HG03060 (cell line): ENCODE measurements around the gene ONECUT3.

Source experiments
- ATAC-seq: cut with Tn5 transposase; IDR thresholded peaks from one replicate; pipeline ENCODE4 v1.9.1; 2021; ENCODE audit warnings: low read depth, moderate number of reproducible peaks; ENCODE audit not compliant: unreplicated experiment

ONECUT3 gene

GRCh38 chr19:1811942-1812425 lies 58.7 kb downstream of the ONECUT3 start, which contains the start of gene ATP8B3:
TSS of gene ATP8B3 (minus strand) at chr19:1812276. CDS start at chr19:1811736, 540 bp downstream.
- ATAC-seq, result peak; percentile 9

DNA sequence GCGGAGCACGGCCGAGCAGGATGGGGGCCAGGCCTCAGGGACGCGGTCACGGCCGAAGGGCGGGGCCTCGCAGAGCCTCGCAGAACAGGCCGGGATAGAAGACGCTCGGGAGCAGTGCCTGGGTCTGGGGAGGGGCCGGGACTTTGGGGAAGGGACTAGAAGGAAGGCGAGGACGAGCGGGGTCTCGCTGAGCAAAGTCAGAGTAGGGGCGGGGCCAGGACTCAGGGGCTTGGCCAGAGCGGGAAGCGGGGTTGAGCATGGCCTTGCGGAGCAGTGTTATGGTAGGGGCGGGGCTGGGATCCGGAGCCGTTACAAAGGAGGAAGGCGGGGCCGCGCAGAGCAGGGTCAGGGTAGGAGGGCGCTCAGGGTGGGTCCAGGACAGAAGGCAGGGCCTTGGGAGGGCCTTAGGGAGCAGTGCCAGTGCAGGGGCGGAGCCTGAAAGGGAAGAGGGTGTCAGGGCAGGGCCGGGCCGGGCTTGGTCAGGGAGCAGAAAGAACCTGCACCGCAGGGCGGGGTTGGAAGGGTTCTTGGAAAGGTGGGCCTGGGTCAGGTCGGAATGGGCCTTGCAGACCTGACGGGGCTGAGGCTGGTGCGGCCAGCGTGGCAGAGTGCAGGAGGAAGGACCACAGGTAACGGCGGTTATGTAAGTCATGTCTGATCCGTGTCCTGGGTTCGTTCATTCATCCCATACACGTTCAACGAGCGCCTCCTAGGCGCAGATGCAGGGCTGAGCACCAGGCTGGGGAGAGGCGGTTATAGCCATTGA lies 59.3 kb downstream of the ONECUT3 start:
- peak; percentile 49 for ATAC-seq

DNA sequence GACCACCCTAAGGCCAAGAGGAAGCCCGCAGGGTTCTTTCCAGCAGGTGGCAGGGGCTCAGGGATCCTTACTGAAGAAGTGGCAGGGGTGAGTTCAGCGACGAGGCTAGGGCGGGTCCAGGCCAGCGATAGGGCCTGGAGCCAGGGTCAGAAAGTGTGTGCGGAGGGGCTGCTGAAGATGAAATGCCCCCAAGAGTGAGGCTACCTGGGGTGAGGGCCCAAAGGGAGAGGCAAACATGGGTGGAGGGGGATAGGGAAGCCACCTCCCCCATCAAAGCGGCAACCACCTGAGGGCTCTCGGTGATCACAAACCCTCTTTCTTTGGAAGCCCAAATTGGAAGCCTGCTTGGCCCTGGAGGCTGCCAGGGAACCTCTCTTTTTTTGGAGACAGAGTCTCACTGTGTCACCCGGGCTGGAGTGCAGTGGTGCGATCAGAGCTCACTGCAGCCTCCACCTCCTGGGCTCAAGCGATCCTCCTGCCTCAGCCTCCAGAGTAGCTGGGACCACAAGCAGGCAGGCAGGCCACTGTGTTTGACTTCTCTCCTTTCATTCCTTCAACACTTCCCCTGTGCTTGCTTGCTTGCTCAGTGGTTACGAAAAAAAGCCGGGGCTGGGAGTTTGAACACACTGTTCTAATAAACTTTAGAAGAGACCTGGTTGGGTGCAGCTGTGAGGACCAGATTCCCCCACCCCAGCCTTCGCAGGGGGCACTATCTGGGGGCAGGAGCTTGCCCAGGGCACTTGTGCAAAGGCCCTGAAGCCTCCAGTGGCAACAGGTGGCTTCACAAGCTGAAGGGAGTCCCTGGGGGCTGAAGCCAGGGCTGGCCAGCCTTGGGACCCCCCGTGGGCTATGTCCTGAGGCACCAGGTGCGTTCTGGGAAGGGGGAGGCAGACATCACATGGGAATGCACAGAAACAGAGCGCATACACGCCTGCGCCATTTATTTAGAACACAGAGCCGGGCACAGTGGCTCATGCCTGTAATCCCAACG lies 60.2 kb downstream of the ONECUT3 start:
- no peak for ATAC-seq

GRCh38 chr19:1814391-1814790 lies 61.1 kb downstream of the ONECUT3 start:
- ATAC-seq, result no peak

GRCh38 chr19:1814833-1815604 lies 61.7 kb downstream of the ONECUT3 start:
- ATAC-seq, result no peak

DNA sequence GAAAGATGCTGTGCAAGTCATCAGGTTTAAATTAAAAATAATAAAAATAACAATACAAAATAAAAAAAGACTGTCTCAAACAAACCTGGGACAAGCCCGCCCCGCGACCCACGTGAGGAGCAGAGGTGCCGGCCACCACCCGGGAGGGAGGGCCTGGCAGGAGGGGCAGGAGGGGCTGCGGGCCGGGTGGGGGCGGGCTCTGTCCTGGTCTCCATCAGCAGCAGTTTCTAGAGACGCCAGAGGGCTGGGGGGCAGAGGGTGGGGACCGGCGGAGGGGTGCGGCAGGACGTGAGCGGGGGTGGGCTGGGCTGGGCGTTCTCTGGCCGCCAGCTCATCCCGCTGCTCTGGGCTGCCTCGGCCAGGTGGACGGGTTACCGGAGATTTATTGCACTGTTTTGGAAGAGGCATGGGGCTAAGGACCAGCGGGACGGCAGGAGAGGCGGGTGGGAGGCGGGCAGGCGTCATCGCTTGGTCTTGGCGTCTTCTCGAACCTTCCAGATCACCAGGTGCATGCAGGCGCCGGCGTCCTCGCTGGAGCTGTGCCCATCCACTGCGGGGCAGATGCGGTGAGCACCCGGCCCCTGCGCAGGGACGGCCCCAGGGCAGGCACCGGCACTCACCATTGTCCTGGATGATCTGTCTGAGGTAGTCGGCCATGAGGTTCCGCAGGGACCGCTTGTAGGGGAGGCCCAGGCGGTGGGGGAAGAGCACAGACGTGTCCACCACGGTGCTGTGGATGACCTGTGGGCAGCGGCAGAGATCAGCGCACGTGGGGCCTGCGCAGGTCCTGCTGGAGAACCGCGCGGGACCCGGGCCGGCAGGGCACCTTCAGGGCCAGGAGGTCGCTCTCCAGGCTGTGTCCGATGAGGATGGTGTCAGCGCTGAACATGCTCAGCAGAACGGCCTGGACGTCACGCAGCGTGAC lies 62.6 kb downstream of the ONECUT3 start:
- ATAC-seq, result no peak

- ATAC-seq, result no peak
Measured at GRCh38 chr19:1816530-1817298, 63.4 kb downstream of the ONECUT3 start.

DNA sequence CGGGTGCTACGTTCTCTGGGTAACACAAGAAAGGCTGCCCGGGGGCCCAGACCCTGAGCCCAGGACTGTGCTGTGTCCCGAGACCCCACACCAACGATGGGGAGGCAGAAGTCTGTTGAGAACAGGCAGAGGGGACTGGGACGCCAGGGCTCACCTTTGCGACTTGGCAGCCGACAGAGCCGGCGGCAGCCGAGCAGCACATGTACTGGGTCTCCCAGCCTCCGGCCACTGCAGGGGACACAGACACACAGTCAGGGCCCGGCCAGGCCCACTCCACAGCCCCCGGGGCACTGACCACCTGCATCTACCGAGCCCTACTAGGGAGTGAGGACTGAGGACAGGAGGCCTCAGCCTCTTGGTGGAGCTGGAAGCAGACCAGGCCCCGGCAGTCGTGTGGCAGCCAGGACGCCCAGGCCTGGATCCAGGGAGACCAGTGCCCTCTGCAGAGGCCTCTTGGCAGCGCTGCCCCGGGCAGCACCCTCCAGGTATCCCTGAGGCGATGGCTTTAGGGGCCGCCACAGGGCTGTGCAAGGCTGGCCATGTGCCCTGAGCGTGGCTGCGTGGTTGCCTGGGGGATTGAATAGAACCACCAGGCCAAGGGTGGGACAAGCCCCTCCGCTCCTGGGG lies 64.4 kb downstream of the ONECUT3 start:
- ATAC-seq, result no peak

- ATAC-seq, result no peak
Measured at GRCh38 chr19:1818549-1819195, 65.4 kb downstream of the ONECUT3 start.

- no peak for ATAC-seq
Measured at GRCh38 chr19:1819341-1820255, 66.3 kb downstream of the ONECUT3 start.

GRCh38 chr19:1822210-1822609 lies 68.9 kb downstream of the ONECUT3 start:
- ATAC-seq, result no peak

- no peak for ATAC-seq
Measured at GRCh38 chr19:1823020-1823419, 69.7 kb downstream of the ONECUT3 start.

GRCh38 chr19:1823539-1824251 lies 70.4 kb downstream of the ONECUT3 start:
- ATAC-seq, result no peak

- no peak for ATAC-seq
Measured at GRCh38 chr19:1824252-1824622, 70.9 kb downstream of the ONECUT3 start.

DNA sequence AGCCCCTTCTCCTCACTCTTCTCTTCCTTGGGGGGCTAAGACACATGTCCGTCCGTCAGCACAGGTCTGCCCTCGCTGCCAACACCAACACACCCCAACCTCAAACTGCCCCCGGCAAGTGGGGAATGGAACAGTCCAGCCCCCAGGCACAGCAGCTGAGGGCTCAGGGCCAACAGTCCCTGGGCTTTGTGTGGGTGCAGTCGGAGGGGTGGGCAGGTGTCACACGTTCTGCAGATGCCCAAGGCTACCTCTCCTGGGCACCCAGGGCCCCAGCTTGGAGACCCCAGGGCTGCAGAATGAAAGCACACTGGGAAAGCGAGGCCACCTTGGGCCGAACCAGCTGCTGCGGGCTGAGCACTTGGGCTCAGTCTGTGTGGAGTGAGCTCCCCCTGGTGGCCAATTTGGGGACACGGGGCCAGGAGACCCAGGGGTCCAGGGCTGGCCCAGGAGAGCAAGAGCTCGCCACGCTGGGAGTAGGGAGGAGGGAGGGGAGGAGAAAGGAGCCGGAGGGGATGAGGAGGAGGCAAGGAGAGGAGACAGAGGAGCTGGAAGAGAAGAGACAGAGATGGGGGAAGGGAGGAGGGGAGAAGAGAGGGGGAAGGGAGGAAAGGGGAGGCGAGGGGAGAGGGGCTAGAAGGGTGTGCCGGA lies 72.7 kb downstream of the ONECUT3 start:
- no peak for ATAC-seq
